ENCODE data around the gene SLIT1.

SLIT1 gene

GRCh38 chr10:97060441-97061084 lies 125.2 kb downstream of the SLIT1 start:
- no peak for DNase-seq

- DNase-seq: no peak
Measured at GRCh38 chr10:97059872-97060205, 125.9 kb downstream of the SLIT1 start.

GRCh38 chr10:97059006-97059871 lies 126.5 kb downstream of the SLIT1 start:
- DNase-seq: no peak

- no peak for DNase-seq
Measured at GRCh38 chr10:97058521-97058920, 127.2 kb downstream of the SLIT1 start.

GRCh38 chr10:97057491-97058235 lies 128.1 kb downstream of the SLIT1 start:
- DNase-seq: no peak

GRCh38 chr10:97056003-97056630 lies 129.6 kb downstream of the SLIT1 start:
- no peak for DNase-seq

GRCh38 chr10:97053276-97053675 lies 132.5 kb downstream of the SLIT1 start:
- no peak for DNase-seq

GRCh38 chr10:97050956-97051496 lies 134.7 kb downstream of the SLIT1 start:
- no peak for DNase-seq

GRCh38 chr10:97050205-97050745 lies 135.5 kb downstream of the SLIT1 start:
- no peak for DNase-seq

- DNase-seq: no peak
Measured at GRCh38 chr10:97049670-97050069, 136.1 kb downstream of the SLIT1 start.

- DNase-seq: no peak
Measured at GRCh38 chr10:97048649-97049427, 136.9 kb downstream of the SLIT1 start.

GRCh38 chr10:97047788-97048187 lies 138.0 kb downstream of the SLIT1 start:
- no peak for DNase-seq

GRCh38 chr10:97047083-97047736 lies 138.5 kb downstream of the SLIT1 start:
- no peak for DNase-seq

- no peak for DNase-seq
Measured at GRCh38 chr10:97046456-97047082, 139.2 kb downstream of the SLIT1 start.

- DNase-seq: no peak
Measured at GRCh38 chr10:97043563-97043855, 142.2 kb downstream of the SLIT1 start.

GRCh38 chr10:97042716-97043562 lies 142.8 kb downstream of the SLIT1 start:
- no peak for DNase-seq

- no peak for DNase-seq
Measured at GRCh38 chr10:97042081-97042480, 143.7 kb downstream of the SLIT1 start.

GRCh38 chr10:97040706-97041105 lies 145.1 kb downstream of the SLIT1 start:
- no peak for DNase-seq

- DNase-seq: no peak
Measured at GRCh38 chr10:97040248-97040584, 145.5 kb downstream of the SLIT1 start.

GRCh38 chr10:97039538-97040247 lies 146.1 kb downstream of the SLIT1 start:
- DNase-seq: no peak

Data from OCI-M1 (cell line).